Measurements from ENCODE around the gene ZNF407. TPM values are rescaled to one million over a fixed set of nuclear protein-coding genes. Genes with fewer than 3 reads are reported as not detected.

The ZNF407 gene
- total RNA-seq, 2 donors from 2014 or later: 13.0 to 13.9 TPM

- DNase-seq (no peak), ATAC-seq (no peak)
- intact Hi-C loops (cut with DNase I, micrococcal nuclease): no loop called here
Measured at GRCh38 chr18:74832381-74832780, 234.7 kb downstream of the ZNF407 start.

GRCh38 chr18:74832999-74833398, 235.3 kb downstream of the ZNF407 start:
- ATAC-seq (no peak), DNase-seq (no peak)
- intact Hi-C loops (cut with DNase I, micrococcal nuclease): no loop called here

- intact Hi-C loops (cut with DNase I, micrococcal nuclease): no loop called here
- DNase-seq (no peak), ATAC-seq (no peak)
Measured at GRCh38 chr18:74834424-74835309, 237.0 kb downstream of the ZNF407 start.

GRCh38 chr18:74836296-74837139, 238.8 kb downstream of the ZNF407 start:
- peak in 1 of 2 donors; percentile 29 for DNase-seq
- intact Hi-C loops (cut with DNase I, micrococcal nuclease): no loop called here
- ATAC-seq: peak; percentile 82

- peak; percentile 83 for ATAC-seq
Measured at GRCh38 chr18:74840492-74841167, 243.0 kb downstream of the ZNF407 start.

GRCh38 chr18:74841248-74841647, 243.6 kb downstream of the ZNF407 start:
- DNase-seq (no peak), ATAC-seq (no peak)
- intact Hi-C loops (cut with DNase I, micrococcal nuclease): no loop called here

More at GRCh38 chr18:74840492-74841167, 243.0 kb downstream of the ZNF407 start:
- DNase-seq: no peak
- intact Hi-C loops (cut with DNase I, micrococcal nuclease): no loop called here

GRCh38 chr18:74849301-74849700, 251.6 kb downstream of the ZNF407 start:
- ATAC-seq (no peak), DNase-seq (no peak)
- intact Hi-C loops (cut with DNase I, micrococcal nuclease): no loop called here

GRCh38 chr18:74856434-74856833, 258.8 kb downstream of the ZNF407 start:
- intact Hi-C loops (cut with DNase I, micrococcal nuclease): no loop called here
- ATAC-seq: no peak
- DNase-seq: no peak

- DNase-seq (no peak), ATAC-seq (no peak)
- intact Hi-C loops (cut with DNase I, micrococcal nuclease): no loop called here
Measured at GRCh38 chr18:74856928-74857327, 259.3 kb downstream of the ZNF407 start.

- no peak for DNase-seq
- intact Hi-C loops (cut with DNase I, micrococcal nuclease): no loop called here
- no peak for ATAC-seq
Measured at GRCh38 chr18:74857901-74858300, 260.2 kb downstream of the ZNF407 start.

GRCh38 chr18:74861154-74861553, 263.5 kb downstream of the ZNF407 start:
- ATAC-seq (no peak), DNase-seq (no peak)
- intact Hi-C loops (cut with DNase I, micrococcal nuclease): no loop called here

- intact Hi-C loops (cut with DNase I, micrococcal nuclease): no loop called here
- peak in 1 of 2 donors; percentile 41 for DNase-seq
- ATAC-seq: no peak
Measured at GRCh38 chr18:74862094-74862493, 264.4 kb downstream of the ZNF407 start.

GRCh38 chr18:74866577-74866976, 268.9 kb downstream of the ZNF407 start:
- ATAC-seq (no peak), DNase-seq (no peak)
- intact Hi-C loops (cut with DNase I, micrococcal nuclease): no loop called here

GRCh38 chr18:74868461-74868860, 270.8 kb downstream of the ZNF407 start:
- ATAC-seq: no peak
- no peak for DNase-seq
- intact Hi-C loops (cut with DNase I, micrococcal nuclease): no loop called here

- intact Hi-C loops (cut with DNase I, micrococcal nuclease): no loop called here
- ATAC-seq: no peak
- no peak for DNase-seq
Measured at GRCh38 chr18:74869904-74870863, 272.5 kb downstream of the ZNF407 start.

GRCh38 chr18:74870950-74871349, 273.3 kb downstream of the ZNF407 start:
- ATAC-seq: no peak
- DNase-seq: no peak
- intact Hi-C loops (cut with DNase I, micrococcal nuclease): no loop called here

GRCh38 chr18:74873629-74874028, 276.0 kb downstream of the ZNF407 start:
- intact Hi-C loops (cut with DNase I, micrococcal nuclease): no loop called here
- DNase-seq (no peak), ATAC-seq (no peak)

GRCh38 chr18:74874351-74874750, 276.7 kb downstream of the ZNF407 start:
- intact Hi-C loops (cut with DNase I, micrococcal nuclease): no loop called here
- ATAC-seq (no peak), DNase-seq (no peak)

Data from left colon (tissue), 2 donors.